ENCODE measurements around the gene GPR155.

- no peak for TF ChIP-seq CTCF (IDR thresholded peaks at IDR 0.05 in 8 of 11, conservative IDR thresholded peaks at IDR 0.05 in 3 of 11)
- TF ChIP-seq POLR2A (IDR thresholded peaks at IDR 0.05) = no peak
These were observed 23.9 kb upstream of the GPR155 start for GRCh38 chr2:174510583-174511189.

Measured in spleen (tissue), 7 donors.